GM18502 (cell line): ENCODE results near the gene OSBP2.
"Not testable (repeated sequence)": the region's sequence is repeated elsewhere in the genome, so short reads cannot be mapped to it uniquely, and the experiment has no call there.

Experiments
- ATAC-seq: cut with Tn5 transposase; IDR thresholded peaks from one replicate; pipeline ENCODE4 v1.9.1; 2021; ENCODE audit warnings: mild to moderate bottlenecking; ENCODE audit not compliant: unreplicated experiment, poor library complexity

The OSBP2 gene

DNA sequence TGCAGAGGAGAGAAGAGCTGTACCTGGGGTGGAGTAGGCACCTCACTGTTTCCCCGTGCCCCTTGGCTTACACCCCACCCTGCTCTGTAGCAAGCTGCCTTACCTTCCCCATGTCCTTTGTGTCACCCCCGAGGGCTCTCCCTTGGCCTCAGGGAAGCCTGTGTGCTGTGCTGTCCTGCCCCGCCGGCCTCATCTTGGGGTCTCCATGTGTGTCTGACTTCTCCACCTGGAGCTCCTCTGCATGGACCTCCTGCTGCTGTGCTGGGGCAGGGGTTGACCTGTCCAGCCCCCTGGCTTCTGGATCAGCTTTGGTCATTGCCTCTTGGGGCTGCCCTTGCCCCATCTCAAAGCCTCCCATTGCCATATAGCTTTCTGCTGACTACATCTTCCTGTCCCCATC, 59.8 kb downstream of the OSBP2 start:
- no peak for ATAC-seq

- ATAC-seq: no peak
Measured at GRCh38 chr22:30754971-30755758, 60.5 kb downstream of the OSBP2 start.

DNA sequence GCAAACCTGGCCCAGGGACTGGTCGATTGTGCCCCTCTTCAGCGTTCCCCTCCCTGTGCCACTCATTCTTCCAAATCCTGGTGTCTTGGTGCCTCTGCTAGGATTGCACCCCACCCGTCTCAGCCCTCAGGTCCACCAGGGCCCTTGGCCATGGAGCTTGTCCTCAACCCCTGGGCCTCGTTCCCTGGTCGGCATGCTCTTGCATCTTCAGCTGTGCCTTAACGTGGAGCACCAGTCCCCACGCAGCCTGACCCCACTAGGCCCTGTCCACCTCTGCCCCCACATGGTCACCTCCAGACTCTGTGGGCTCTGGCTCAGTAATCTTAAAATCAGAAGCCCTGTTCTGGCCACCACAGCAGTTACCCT, 61.1 kb downstream of the OSBP2 start:
- no peak for ATAC-seq

GRCh38 chr22:30763815-30764673, 69.4 kb downstream of the OSBP2 start:
- ATAC-seq: no peak

- ATAC-seq: no peak
Measured at GRCh38 chr22:30767661-30768060, 73.0 kb downstream of the OSBP2 start.

DNA sequence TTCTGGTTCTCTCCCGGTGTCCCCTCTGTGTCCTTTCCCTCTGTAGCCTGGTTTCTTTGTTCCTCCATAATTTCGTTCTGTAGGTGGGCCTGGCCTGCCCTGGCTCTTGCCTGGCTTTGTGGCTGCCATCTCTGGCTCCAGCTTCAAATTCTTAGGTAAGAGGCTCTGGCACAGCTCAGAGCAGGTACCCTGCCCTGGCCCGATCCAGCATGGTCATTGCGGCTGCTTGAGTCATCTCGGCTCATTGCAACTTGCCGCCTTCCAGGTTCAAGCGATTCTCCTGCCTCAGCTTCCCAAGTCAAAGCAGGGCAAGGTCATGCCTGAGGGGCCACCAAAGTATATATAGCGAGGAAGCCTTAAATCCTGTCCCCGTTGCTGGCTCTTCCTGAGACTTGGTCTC, 76.0 kb downstream of the OSBP2 start:
- ATAC-seq: no peak

- ATAC-seq: no peak
Measured at GRCh38 chr22:30773919-30774318, 79.2 kb downstream of the OSBP2 start.

- ATAC-seq: no peak
Measured at GRCh38 chr22:30774566-30774965, 79.9 kb downstream of the OSBP2 start.

DNA sequence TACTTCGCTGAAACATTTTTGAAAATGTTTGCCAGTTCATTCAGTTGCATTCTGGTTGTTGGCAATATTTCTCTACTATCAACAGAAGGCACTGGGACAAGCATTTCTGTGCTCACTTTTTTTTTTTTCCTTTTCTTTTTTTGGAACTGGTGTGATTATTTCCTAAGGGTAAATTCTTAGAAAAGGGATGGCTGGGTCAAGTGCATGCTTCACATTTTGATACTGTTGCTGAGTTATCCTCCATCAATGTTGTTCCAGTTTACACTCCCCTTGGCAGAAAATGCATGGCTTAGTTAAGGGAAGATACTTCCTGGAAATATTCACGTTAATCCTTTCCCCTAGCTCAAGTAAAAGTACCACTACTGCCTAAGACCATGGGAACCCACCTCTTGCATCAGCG, 81.8 kb downstream of the OSBP2 start:
- no peak for ATAC-seq

DNA sequence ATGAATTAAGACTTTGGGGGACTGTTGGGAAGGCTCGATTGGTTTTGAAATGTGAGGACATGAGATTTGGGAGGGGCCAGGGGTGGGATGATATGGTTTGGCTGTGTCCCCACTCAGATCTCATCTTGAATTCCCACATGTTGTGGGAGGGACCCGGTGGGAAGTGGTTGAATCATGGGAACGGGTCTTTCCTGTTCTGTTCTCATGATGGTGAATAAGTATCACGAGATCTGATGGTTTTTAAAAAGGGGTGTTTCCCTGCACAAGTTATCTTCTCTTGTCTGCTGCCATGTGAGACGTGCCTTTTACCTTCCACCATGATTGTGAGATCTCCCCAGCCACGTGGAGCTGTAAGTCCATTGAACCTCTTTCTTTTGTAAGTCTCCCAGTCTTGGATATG, 82.5 kb downstream of the OSBP2 start:
- not testable (repeated sequence) for ATAC-seq

- ATAC-seq: no peak
Measured at GRCh38 chr22:30777587-30777986, 82.9 kb downstream of the OSBP2 start.

GRCh38 chr22:30778261-30778660, 83.6 kb downstream of the OSBP2 start:
- no peak for ATAC-seq

GRCh38 chr22:30780026-30780425, 85.4 kb downstream of the OSBP2 start:
- ATAC-seq: no peak

GRCh38 chr22:30781271-30781875, 86.7 kb downstream of the OSBP2 start:
- ATAC-seq: no peak

GRCh38 chr22:30782613-30783012, 87.9 kb downstream of the OSBP2 start:
- ATAC-seq: no peak

DNA sequence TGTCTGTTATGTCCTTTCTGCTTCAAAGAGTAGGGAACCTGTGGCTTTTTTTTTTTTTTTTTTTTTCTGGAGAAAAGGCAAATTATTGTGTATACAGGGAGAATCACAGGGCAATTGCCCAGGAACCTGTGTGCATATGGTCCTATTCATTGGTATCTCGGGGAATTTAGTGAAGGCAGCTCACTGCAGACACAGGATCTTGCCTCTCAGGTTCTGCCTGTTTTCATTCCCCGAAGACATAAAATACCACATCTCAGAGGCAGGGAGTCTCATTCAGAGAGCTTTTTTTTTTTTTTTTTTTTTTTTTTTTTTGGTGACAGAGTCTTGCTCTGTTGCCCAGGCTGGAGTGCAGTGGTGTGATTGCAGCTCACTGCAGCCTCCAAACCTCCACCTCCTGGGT, 88.3 kb downstream of the OSBP2 start:
- no peak for ATAC-seq

- no peak for ATAC-seq
Measured at GRCh38 chr22:30785527-30785926, 90.9 kb downstream of the OSBP2 start.

GRCh38 chr22:30790366-30790765, 95.7 kb downstream of the OSBP2 start:
- ATAC-seq: no peak

DNA sequence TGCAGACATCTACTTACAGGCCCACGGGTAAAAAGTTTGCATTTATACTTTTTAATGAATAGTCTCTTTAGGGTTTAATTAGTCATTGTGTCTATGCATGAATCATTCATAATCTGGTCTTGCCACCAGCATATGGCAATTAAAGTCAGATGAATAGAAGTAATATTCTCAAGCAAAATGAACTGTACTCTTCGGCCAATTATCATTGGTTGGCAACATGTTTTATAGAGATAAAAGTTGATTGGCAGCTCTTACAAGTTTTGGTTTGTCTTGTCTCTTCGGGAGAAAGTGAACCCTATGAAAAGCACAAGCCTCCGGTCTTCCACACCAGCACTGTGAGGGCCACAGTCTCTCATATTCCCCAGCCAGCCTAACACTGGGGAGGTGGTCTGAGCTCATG, 97.8 kb downstream of the OSBP2 start:
- ATAC-seq: no peak

DNA sequence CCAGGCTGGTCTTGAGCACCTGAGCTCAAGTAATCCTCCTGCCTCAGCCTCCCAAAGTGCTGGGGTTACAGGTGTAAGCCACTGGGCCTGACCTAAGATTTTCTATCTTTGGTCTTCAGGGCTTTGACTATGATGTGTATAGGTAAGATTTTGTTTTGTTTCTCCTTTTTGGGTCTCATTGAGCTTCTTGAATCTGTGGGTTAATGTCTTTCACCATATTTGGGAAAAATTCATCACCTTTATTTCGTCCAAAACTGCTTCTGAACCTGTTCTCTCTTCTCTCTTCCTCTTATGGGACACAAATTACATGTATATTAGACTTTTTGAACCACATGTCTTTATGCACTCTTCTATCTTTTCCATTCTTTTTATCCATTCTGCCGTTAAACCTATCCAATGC, 100.4 kb downstream of the OSBP2 start:
- ATAC-seq: no peak

GRCh38 chr22:30801695-30802094, 107.0 kb downstream of the OSBP2 start:
- no peak for ATAC-seq
